Psoas muscle (tissue), 8 donors: ENCODE results near the gene MOSPD3. TPM values are rescaled to one million over a fixed set of nuclear protein-coding genes. Genes with fewer than 3 reads are reported as not detected.

ENCODE experiments used
- ATAC-seq, 4 donors: fragments of 200-7000 bp; cut with Tn5 transposase; one replicate each; pipeline ENCODE4 v1.9.1; 2020; ENCODE audit warnings: moderate library complexity in 3 of 4, mild to moderate bottlenecking in 2 of 4
- DNase-seq, 2 donors: peaks; one replicate each; pipeline ENCODE4 v3.0.0-alpha.2; 2020
- H3K27ac ChIP-seq: fragments of 200-600 bp; one replicate; pipeline ENCODE4 v1.8.0; 2022
- H3K27me3 ChIP-seq, 3 donors: fragments of 200-600 bp in 1 of 3; one replicate each; pipeline versions ENCODE4 v1.6.1 to v1.8.0; 2013 to 2022; ENCODE audit warnings: low read length in 2 of 3, mild to moderate bottlenecking in 2 of 3, moderate library complexity in 1 of 3; ENCODE audit not compliant: insufficient read depth in 3 of 3
- H3K36me3 ChIP-seq, 2 donors: fragments of 200-600 bp in 1 of 2; one replicate each; pipeline versions ENCODE4 v1.6.1 to v1.8.0; 2013 to 2022; ENCODE audit warnings: low read depth in 1 of 2, mild to moderate bottlenecking in 1 of 2, moderate library complexity in 1 of 2; ENCODE audit not compliant: insufficient read depth in 1 of 2
- H3K4me1 ChIP-seq: fragments of 200-600 bp; one replicate; pipeline ENCODE4 v1.8.0; 2022
- H3K4me3 ChIP-seq: fragments of 200-600 bp; one replicate; pipeline ENCODE4 v1.8.0; 2022; ENCODE audit warnings: mild to moderate bottlenecking
- H3K9me3 ChIP-seq: fragments of 200-600 bp; one replicate; pipeline ENCODE4 v1.8.0; 2022
- WGBS, 3 donors: extraction: QIAGEN DNeasy Blood & Tissue Kit; methylation state at CpG; one replicate each; pipeline versions ENCODE4 v1.1.6 to v1.1.7; 2013; 5-methylcytosine and 5-hydroxymethylcytosine counted together
- intact Hi-C, 2 donors: fragments of 100-400 bp; cut with DNase I; formaldehyde crosslinking; loops; one replicate each; pipeline versions ENCODE4 v1.11.0 to v1.14.2; 2022
- polyA plus RNA-seq, 3 donors: library from polyadenylated mRNA; stranded (reverse); fragments of 200-250 nt; gene quantifications; one replicate each; pipeline ENCODE4 v1.2.3, GENCODE V29; 2013
- total RNA-seq, 4 donors: library from RNA; stranded (reverse); fragmentation: NEBNext Ultra II Directional in 2 of 4; extraction: Animal tissue kit (Norgen Biotek cat#: 25700) in 2 of 4; gene quantifications; one replicate each; pipeline versions ENCODE4 v1.2.1 to v1.2.4, GENCODE V29; 2021 to 2023
- TF ChIP-seq, protein P1 (sequence below): fragments of 200-600 bp; IDR thresholded peaks from one replicate; pipeline ENCODE4 v1.8.0; 2022; ENCODE audit warnings: antibody characterized with exemption
- donor health status: healthy with polysubstance abuse.
- donor health status: DM: no; HTN: no; CAD: no; lungs with moderate emphysema.
- donor health status: Bipolar disorder and iron deficiency.
- donor health status: healthy.
- donor health status: DM: yes; HTN: yes; CAD: no.
- donor health status: DM: no; HTN: no; CAD: no.
- donor health status: DM: no; HTN: no; CAD: no.
- donor health status: DM: yes; HTN: yes; CAD: no.

Gene MOSPD3
- total and polyA plus RNA-seq, 7 donors: 6.2 to 11.3 (median 7.0) TPM

DNA sequence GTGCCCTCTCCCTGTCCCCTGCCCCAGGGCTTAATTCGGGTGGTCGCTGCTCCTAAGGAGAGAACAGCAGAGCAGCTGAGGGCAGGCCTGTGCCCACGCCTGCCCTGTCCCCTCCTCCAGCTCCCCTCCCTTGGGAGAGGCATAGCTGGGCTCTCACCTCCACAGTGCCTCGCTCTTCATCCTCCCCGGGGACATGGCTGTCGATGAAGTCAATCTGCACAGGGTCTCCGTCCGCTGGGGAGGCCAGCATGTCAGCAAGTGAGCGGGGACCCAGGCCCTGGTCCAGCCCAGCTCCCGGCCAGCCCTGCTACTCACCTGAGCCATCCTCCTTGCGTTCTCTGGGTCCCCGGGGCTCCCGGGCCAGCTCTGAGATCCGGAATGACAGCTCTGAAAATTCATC is 34.8 kb upstream of the MOSPD3 start:
- DNase-seq (no peak), ATAC-seq (no peak)
- H3K27ac ChIP-seq: no peak overlapping the region
- peaks cover 15 to 96% of the 10 kb centered on the region in 2 donors for H3K36me3 ChIP-seq
- H3K27me3 ChIP-seq: peaks cover 0 to 40% (median 9%) of the 10 kb centered on the region in 3 donors
- TF ChIP-seq, protein P1, sequence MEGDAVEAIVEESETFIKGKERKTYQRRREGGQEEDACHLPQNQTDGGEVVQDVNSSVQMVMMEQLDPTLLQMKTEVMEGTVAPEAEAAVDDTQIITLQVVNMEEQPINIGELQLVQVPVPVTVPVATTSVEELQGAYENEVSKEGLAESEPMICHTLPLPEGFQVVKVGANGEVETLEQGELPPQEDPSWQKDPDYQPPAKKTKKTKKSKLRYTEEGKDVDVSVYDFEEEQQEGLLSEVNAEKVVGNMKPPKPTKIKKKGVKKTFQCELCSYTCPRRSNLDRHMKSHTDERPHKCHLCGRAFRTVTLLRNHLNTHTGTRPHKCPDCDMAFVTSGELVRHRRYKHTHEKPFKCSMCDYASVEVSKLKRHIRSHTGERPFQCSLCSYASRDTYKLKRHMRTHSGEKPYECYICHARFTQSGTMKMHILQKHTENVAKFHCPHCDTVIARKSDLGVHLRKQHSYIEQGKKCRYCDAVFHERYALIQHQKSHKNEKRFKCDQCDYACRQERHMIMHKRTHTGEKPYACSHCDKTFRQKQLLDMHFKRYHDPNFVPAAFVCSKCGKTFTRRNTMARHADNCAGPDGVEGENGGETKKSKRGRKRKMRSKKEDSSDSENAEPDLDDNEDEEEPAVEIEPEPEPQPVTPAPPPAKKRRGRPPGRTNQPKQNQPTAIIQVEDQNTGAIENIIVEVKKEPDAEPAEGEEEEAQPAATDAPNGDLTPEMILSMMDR: no peak
- H3K4me3 ChIP-seq: no peak overlapping the region
- H3K9me3 ChIP-seq: no peaks in the 10 kb centered on the region
- intact Hi-C loops: loop anchor here in 1 of 2 donors (5.0 kb wide), 1 partner anchor 110 kb away; no protein-coding TSS in a partner anchor
- H3K4me1 ChIP-seq: no peaks in the 10 kb centered on the region
- WGBS, 3 donors: 90 to 93% (median 91%) methylated on average over 9 to 14 of the region's 14 CpGs

- Histone ChIP-seq H3K27me3 (peaks cover 0 to 33% (median 6%) of the 10 kb centered on the region in 3 donors), H3K4me1 (peaks cover 4% of the 10 kb centered on the region), H3K27ac (no peak overlapping the region), H3K36me3 (peaks cover 15 to 94% of the 10 kb centered on the region in 2 donors), H3K9me3 (no peaks in the 10 kb centered on the region), H3K4me3 (no peak overlapping the region)
- intact Hi-C loops: loop anchor here in 1 of 2 donors (5.0 kb wide), 1 partner anchor 109 kb away; no protein-coding TSS in a partner anchor
- DNase-seq: no peak
- TF ChIP-seq, protein P1: no peak
- WGBS, 3 donors: 87 to 94% (median 90%) methylated on average over 28 of the region's 28 CpGs
- no peak for ATAC-seq
Observed at GRCh38 chr7:100578246-100579183, 33.8 kb upstream of the MOSPD3 start.

DNA sequence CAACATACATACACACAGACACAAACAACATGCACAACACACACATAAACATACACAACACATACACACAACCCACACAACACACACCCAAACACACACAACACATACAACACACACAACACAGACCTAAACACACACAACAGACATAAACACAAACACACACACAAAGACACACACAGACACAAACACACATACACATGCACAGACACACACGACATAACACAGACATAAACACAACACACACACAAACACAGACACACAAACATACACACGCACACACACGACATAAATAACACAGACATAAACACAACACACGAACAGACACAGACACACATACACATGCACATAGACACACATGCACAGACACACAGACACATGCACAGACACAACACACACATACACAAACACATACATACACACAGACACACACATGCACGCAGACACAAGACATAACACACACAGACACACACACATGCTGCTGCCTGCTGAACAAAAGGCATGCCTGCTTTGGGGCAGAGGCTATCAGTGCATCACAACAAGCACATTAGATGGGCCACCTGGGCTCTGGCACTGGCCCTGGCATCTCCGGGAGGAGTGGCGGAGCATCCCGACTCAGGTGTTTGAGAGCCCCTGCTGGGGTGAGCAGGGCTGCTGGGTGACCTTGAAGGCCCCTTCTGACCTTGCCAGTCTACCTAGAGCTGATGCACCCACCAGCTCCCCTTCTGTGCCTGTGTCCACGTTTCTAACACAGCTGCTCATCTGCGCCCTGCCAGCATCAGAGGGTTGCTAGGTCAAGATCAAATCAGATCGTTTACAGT is 31.7 kb upstream of the MOSPD3 start:
- WGBS, 3 donors: 81 to 85% (median 82%) methylated on average over 11 of the region's 11 CpGs
- ATAC-seq (no peak), DNase-seq (no peak)
- TF ChIP-seq, protein P1: no peak
- H3K4me3 ChIP-seq: no peak overlapping the region
- H3K9me3 ChIP-seq: no peaks in the 10 kb centered on the region
- peaks cover 0 to 14% (median 2%) of the 10 kb centered on the region in 3 donors for H3K27me3 ChIP-seq
- peaks cover 4 to 72% of the 10 kb centered on the region in 2 donors for H3K36me3 ChIP-seq
- H3K27ac ChIP-seq: no peak overlapping the region
- H3K4me1 ChIP-seq: peaks cover 15% of the 10 kb centered on the region
- intact Hi-C loops: no loop called here

DNA sequence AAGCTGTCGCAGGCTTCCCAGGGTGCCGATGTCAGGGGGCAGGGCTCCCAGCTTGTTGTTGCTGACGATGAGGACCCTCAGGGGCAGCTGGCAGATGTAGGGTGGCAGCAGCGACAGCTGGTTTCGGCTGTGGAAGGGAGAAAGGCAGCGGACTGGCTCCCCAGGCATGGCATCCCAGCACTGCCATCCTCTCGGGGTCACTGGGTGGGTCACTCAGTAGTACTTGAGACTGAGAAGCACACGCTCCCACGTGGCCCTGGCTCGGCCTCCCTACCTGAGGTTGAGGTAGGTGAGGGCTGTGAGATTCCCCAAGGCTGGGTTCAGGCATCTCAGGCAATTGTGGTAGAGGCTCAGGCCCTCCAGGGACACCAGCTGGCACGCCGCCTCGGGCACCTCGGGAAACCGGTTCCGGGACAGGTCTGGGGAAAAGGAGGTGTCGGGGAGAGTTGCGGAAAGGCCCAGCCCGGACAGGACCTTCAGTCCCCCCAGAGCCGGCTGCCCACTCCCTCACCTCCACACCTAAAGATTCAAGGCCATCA is 30.2 kb upstream of the MOSPD3 start:
- WGBS, 3 donors: 81 to 85% (median 83%) methylated on average over 15 to 20 of the region's 20 CpGs
- peaks cover 0 to 8% (median 0%) of the 10 kb centered on the region in 3 donors for H3K27me3 ChIP-seq
- DNase-seq (no peak), ATAC-seq (no peak)
- TF ChIP-seq, protein P1: no peak
- H3K4me3 ChIP-seq: no peak overlapping the region
- peaks cover 16% of the 10 kb centered on the region for H3K4me1 ChIP-seq
- no peaks in the 10 kb centered on the region for H3K9me3 ChIP-seq
- intact Hi-C loops: no loop called here
- H3K27ac ChIP-seq: no peak overlapping the region
- H3K36me3 ChIP-seq: peaks cover 4 to 58% of the 10 kb centered on the region in 2 donors
